ENCODE data around the gene RAD9B. TPM values are rescaled to one million over a fixed set of nuclear protein-coding genes. Genes with fewer than 3 reads are reported as not detected.

The RAD9B gene
- total and polyA plus RNA-seq, 2 of the 4 experiments (the other 2 are of a cell fraction), result 0.09 to 0.18 TPM

GRCh38 chr12:110466791-110467190, 35.3 kb upstream of the RAD9B start:
- no peak overlapping the region for H2BK20ac ChIP-seq (ENCODE audit: low read depth, low read length)
- no TSS peak for BruUV-seq (replicated peaks)
- WGBS, 2 experiments (ENCODE audit: extremely low coverage in 2 of 2, insufficient read length in 1 of 2), result 94% methylated on average over 3 of the region's 5 CpGs; no CpG with 5 or more reads in 1 of the 2 experiments
- H3K4me2 ChIP-seq (ENCODE audit: low read depth, low read length), result peak overlapping the region; percentile 17; the same call in 1 of the 2 replicates
- H3K18ac ChIP-seq (ENCODE audit: low read depth, low read length), result no peak overlapping the region
- no peak overlapping the region for H2BK5ac ChIP-seq (ENCODE audit: low read depth, low read length, poor library complexity, severe bottlenecking)
- no peak for DNase-seq
- no peak overlapping the region for H2AK9ac ChIP-seq (replicated peaks; ENCODE audit: low read depth, low read length, poor library complexity)
- no peak overlapping the region for H3K4me3 ChIP-seq (ENCODE audit: insufficient read depth, low read depth, low read length)
- no peak for ATAC-seq (ENCODE audit: low read depth)
- peaks cover 11 to 57% of the 10 kb centered on the region in 2 experiments for H3K79me1 ChIP-seq (ENCODE audit: low read depth in 1 of 2, low read length in 2 of 2)
- in situ Hi-C loops (cut with MboI; ENCODE audit: low sequenced_read_pairs), result no loop called here
- H3K9me1 ChIP-seq (ENCODE audit: insufficient read depth, low read length), result no peaks in the 10 kb centered on the region
- no peak overlapping the region for H2AFZ ChIP-seq (replicated peaks; ENCODE audit: low read length, poor library complexity)
- peak overlapping the region; percentile 38; the same call in 1 of the 2 replicates for H3K9ac ChIP-seq (ENCODE audit: low read depth, low read length)
- H3K14ac ChIP-seq (replicated peaks; ENCODE audit: low read depth, low read length), result no peak overlapping the region
- no peak overlapping the region for H3K23ac ChIP-seq (ENCODE audit: low read depth, low read length)
- H3K56ac ChIP-seq (ENCODE audit: extremely low read depth, insufficient read depth, low read length), result no peak overlapping the region
- no peaks in the 10 kb centered on the region for H3K9me3 ChIP-seq (ENCODE audit: control insufficient read depth, insufficient read depth, low read length)
- no peak overlapping the region for H4K8ac ChIP-seq (ENCODE audit: low read depth in 2 of 2, low read length in 2 of 2)
- intact Hi-C loops (cut with micrococcal nuclease), result no loop called here
- no peak overlapping the region for H3K27ac ChIP-seq (ENCODE audit: insufficient read depth, low read length)
- ChIA-PET POLR2A (ENCODE audit: unreplicated experiment) (no interaction called here), CTCF (interaction anchor here (0.7 to 2.7 kb wide), 2 partner anchors 17 to 671 kb away, joined by 8 to 15 read pairs; partner anchors contain the start of gene ARPC3)
- H3K4ac ChIP-seq (ENCODE audit: low read depth, low read length), result no peak overlapping the region
- H3K4me1 ChIP-seq (ENCODE audit: control insufficient read depth, insufficient read depth, low read length), result peaks cover 3% of the 10 kb centered on the region; the same call in 1 of the 2 replicates
- H4K5ac ChIP-seq (ENCODE audit: low read depth, low read length), result no peak overlapping the region
- dilution Hi-C loops (cut with HindIII; ENCODE audit: low sequenced_read_pairs, unreplicated experiment), result no loop called here
- peaks cover 6% of the 10 kb centered on the region for H3K36me3 ChIP-seq (ENCODE audit: control insufficient read depth, insufficient read depth, low read length)
- no peaks in the 10 kb centered on the region for H3K27me3 ChIP-seq (ENCODE audit: control insufficient read depth, insufficient read depth, low read length)
- TF ChIP-seq, protein P1, sequence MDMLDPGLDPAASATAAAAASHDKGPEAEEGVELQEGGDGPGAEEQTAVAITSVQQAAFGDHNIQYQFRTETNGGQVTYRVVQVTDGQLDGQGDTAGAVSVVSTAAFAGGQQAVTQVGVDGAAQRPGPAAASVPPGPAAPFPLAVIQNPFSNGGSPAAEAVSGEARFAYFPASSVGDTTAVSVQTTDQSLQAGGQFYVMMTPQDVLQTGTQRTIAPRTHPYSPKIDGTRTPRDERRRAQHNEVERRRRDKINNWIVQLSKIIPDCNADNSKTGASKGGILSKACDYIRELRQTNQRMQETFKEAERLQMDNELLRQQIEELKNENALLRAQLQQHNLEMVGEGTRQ (IDR thresholded peaks at IDR 0.05; ENCODE audit: low read depth, low read length), result no peak
- TF ChIP-seq SMC3 (IDR thresholded peaks at IDR 0.05; ENCODE audit: low read depth, low read length) (no peak), POLR2A (IDR thresholded peaks at IDR 0.05; ENCODE audit: low read depth, low read length) (no peak), RAD21 (IDR thresholded peaks at IDR 0.05; ENCODE audit: low read length) (no peak), ELK1 (IDR thresholded peaks at IDR 0.05; ENCODE audit: borderline replicate concordance, low read depth, low read length) (no peak), CTCF (conservative IDR thresholded peaks at IDR 0.05; ENCODE audit: low read depth, low read length) (no peak)
- no peak overlapping the region for H2BK120ac ChIP-seq (ENCODE audit: low read depth, low read length)
- H4K20me1 ChIP-seq (ENCODE audit: insufficient read depth, low read length), result peaks cover 3% of the 10 kb centered on the region
- no peak overlapping the region for H2AK5ac ChIP-seq (ENCODE audit: low read depth, low read length)
- H2BK15ac ChIP-seq (ENCODE audit: low read depth, low read length), result no peak overlapping the region
- no peak overlapping the region for H4K91ac ChIP-seq (ENCODE audit: insufficient read depth, low read depth, low read length)

Measured in IMR-90 (cell line).